K562 (cell line): ENCODE data around the gene THAP11. TPM values are rescaled to one million over a fixed set of nuclear protein-coding genes. Genes with fewer than 3 reads are reported as not detected.
"Not testable (repeated sequence)": the region's sequence is repeated elsewhere in the genome, so short reads cannot be mapped to it uniquely, and the experiment has no call there.

ENCODE experiments used
- ATAC-seq: fragments of 200-7000 bp; cut with Tn5 transposase; 3 replicates; pipeline ENCODE4 v1.9.1; 2020; ENCODE audit warnings: moderate library complexity
- BruUV-seq: library from RNA; stranded (reverse); fragments of 400-500 nt; replicated peaks from 2 replicates; lab custom pipeline; 2021; lab: Mats Ljungman, UMichigan
- CTCF ChIA-PET: fragments of 300-600 bp; formaldehyde crosslinking; extraction: SDS; loops from one replicate; lab custom pipeline; 2021; ENCODE audit warnings: low intra/inter-chr PET ratio; lab: Yijun Ruan, JAX
- POLR2A ChIA-PET: fragments of 300-600, 350-650 bp; sonication (Branson Sonifier 250); formaldehyde crosslinking; extraction: SDS; loops from one replicate; lab custom pipeline; 2021; ENCODE audit warnings: antibody characterized with exemption, inconsistent platforms; lab: Yijun Ruan, JAX
- DNase-seq, 4 experiments: peaks; one replicate each; pipeline versions ENCODE4 v3.0.0 to v3.0.0-alpha.2; 2011 to 2018; ENCODE audit warnings: low spot score in 3 of 4, mixed read lengths in 3 of 4; ENCODE audit errors: extremely low read depth in 1 of 4
- FAIRE-seq: peaks from 2 replicates; lab custom pipeline; 2011; peaks lifted over from hg19 to GRCh38; lab: Jason Lieb, UNC
- H2AFZ ChIP-seq: 2 replicates; pipeline ENCODE4 v1.6.0; 2011; ENCODE audit warnings: low read depth, low read length, control low read depth, inconsistent platforms
- H3K27ac ChIP-seq: fragments of 200-600 bp; 3 replicates; pipeline ENCODE4 v1.8.0; 2011; ENCODE audit warnings: low read depth, mild to moderate bottlenecking, control low read depth, inconsistent platforms, low read length, moderate library complexity, mixed read lengths; ENCODE audit errors: extremely low read depth
- H3K27me3 ChIP-seq, 2 experiments: fragments of 300-600 bp in 1 of 2; 2 replicates in 1 of 2; 3 replicates in 1 of 2; pipeline versions ENCODE4 v1.6.0 to v1.8.0; 2011; ENCODE audit warnings: inconsistent platforms in 2 of 2, low read length in 2 of 2, mild to moderate bottlenecking in 1 of 2, mixed read lengths in 1 of 2, moderate library complexity in 1 of 2; ENCODE audit not compliant: control insufficient read depth in 2 of 2, insufficient read depth in 2 of 2
- H3K36me3 ChIP-seq: fragments of 300-600 bp; 3 replicates; pipeline ENCODE4 v1.8.0; 2011; ENCODE audit warnings: mild to moderate bottlenecking, low read length, inconsistent platforms; ENCODE audit not compliant: control insufficient read depth, insufficient read depth
- H3K4me1 ChIP-seq, 2 experiments: fragments of 200-600 bp in 1 of 2; replicated peaks in 1 of 2; 2 replicates in 1 of 2; 3 replicates in 1 of 2; pipeline versions ENCODE4 v1.5.1 to v1.8.0; 2011; ENCODE audit warnings: inconsistent platforms in 2 of 2, low read length in 2 of 2, mild to moderate bottlenecking in 1 of 2, mixed read lengths in 1 of 2, moderate library complexity in 1 of 2; ENCODE audit not compliant: control insufficient read depth in 2 of 2, insufficient read depth in 2 of 2
- H3K4me2 ChIP-seq: 2 replicates; pipeline ENCODE4 v1.6.1; 2011; ENCODE audit warnings: low read length, control low read depth, inconsistent platforms, mixed read lengths; ENCODE audit not compliant: insufficient read depth
- H3K4me3 ChIP-seq: fragments of 200-600 bp; sonication (generic), shearing (Covaris generic); 2 replicates; pipeline ENCODE4 v1.5.1; 2016; ENCODE audit warnings: control low read depth, inconsistent platforms
- H3K79me2 ChIP-seq: fragments of 200-600 bp; 3 replicates; pipeline ENCODE4 v1.8.0; 2011; ENCODE audit warnings: low read length, inconsistent platforms; ENCODE audit not compliant: control insufficient read depth, insufficient read depth
- H3K9ac ChIP-seq, 2 experiments: 2 replicates each; pipeline versions ENCODE4 v1.6.0 to v1.6.1; 2011; ENCODE audit warnings: low read depth in 2 of 2, low read length in 2 of 2, control low read depth in 1 of 2, inconsistent platforms in 1 of 2, mild to moderate bottlenecking in 1 of 2, mixed read lengths in 1 of 2; ENCODE audit not compliant: insufficient read depth in 1 of 2
- H3K9me1 ChIP-seq: one replicate; pipeline ENCODE4 v1.6.0; 2011; ENCODE audit warnings: inconsistent platforms, mild to moderate bottlenecking, low read length, moderate library complexity; ENCODE audit not compliant: control insufficient read depth, insufficient read depth
- H3K9me3 ChIP-seq: replicated peaks from 2 replicates; pipeline ENCODE4 v1.5.1; 2011; ENCODE audit warnings: low read depth, low read length, inconsistent platforms; ENCODE audit not compliant: control insufficient read depth, insufficient read depth
- H4K20me1 ChIP-seq: replicated peaks from 2 replicates; pipeline ENCODE4 v1.6.1; 2011; ENCODE audit warnings: low read length, inconsistent platforms, mixed read lengths; ENCODE audit not compliant: control insufficient read depth, insufficient read depth
- BHLHE40 ChIP-seq: IDR thresholded peaks from 2 replicates; pipeline ENCODE4 v1.6.1; 2011; ENCODE audit warnings: low read length, improper control_type of control experiment
- HDAC1 ChIP-seq, 2 experiments: fragments of 450-650 bp; IDR thresholded peaks; 2 replicates each; pipeline ENCODE4 v1.6.1; 2016 to 2017; ENCODE audit warnings: inconsistent platforms in 1 of 2, mild to moderate bottlenecking in 1 of 2, moderate library complexity in 1 of 2
- KDM1A ChIP-seq, 2 experiments: fragments of 450-650 bp; IDR thresholded peaks; 2 replicates each; pipeline ENCODE4 v1.6.1; 2016; ENCODE audit warnings: mild to moderate bottlenecking in 2 of 2
- NFIC ChIP-seq: fragments of 450-650 bp; IDR thresholded peaks from 2 replicates; pipeline ENCODE4 v1.6.1; 2017; ENCODE audit warnings: mild to moderate bottlenecking, inconsistent platforms
- POU5F1 ChIP-seq: fragments of 150-350 bp; IDR thresholded peaks from 2 replicates; pipeline ENCODE4 v1.6.1; 2014; ENCODE audit warnings: borderline replicate concordance, low read length, low read depth, mild to moderate bottlenecking; ENCODE audit not compliant: partially characterized antibody
- RBM15 ChIP-seq: fragments of 200-400 bp; formaldehyde crosslinking; IDR thresholded peaks from 2 replicates; pipeline ENCODE4 v1.6.1; 2018; ENCODE audit warnings: mild to moderate bottlenecking, low read length, moderate library complexity; ENCODE audit not compliant: insufficient read depth
- RCOR1 ChIP-seq, 2 experiments: IDR thresholded peaks; 2 replicates each; pipeline ENCODE4 v1.6.1; 2012; ENCODE audit warnings: low read depth in 2 of 2, low read length in 2 of 2, borderline replicate concordance in 1 of 2, improper control_type of control experiment in 1 of 2
- WGBS: fragments of 100-300 bp; shearing (Covaris generic); methylation state at CpG from one replicate; pipeline ENCODE4 v1.1.6; 2016; ENCODE audit warnings: low coverage, mixed read lengths; ENCODE audit not compliant: insufficient coverage; ENCODE audit errors: missing lambda C conversion rate; 5-methylcytosine and 5-hydroxymethylcytosine counted together
- in situ Hi-C: fragments of 300-500 bp; cut with MboI; formaldehyde crosslinking; loops from 4 replicates; pipeline ENCODE4 v1.15.0; 2018; ENCODE audit warnings: inconsistent platforms, mixed read lengths
- intact Hi-C: fragments of 100-400 bp; cut with micrococcal nuclease; formaldehyde crosslinking; loops from 2 replicates; pipeline ENCODE4 v1.14.2; 2022
- polyA plus RNA-seq, 8 experiments: library from polyadenylated mRNA; depleted of rRNA in 4 of 8; stranded (reverse) in 5 of 8; unstranded in 3 of 8; fragments of >200 nt; fragmentation: Nextera tagmentation in 2 of 8; fragmentation: Illumina TruSeq in 1 of 8; extraction: Ambion mirVana in 2 of 8; extraction: Trizol in 1 of 8; gene quantifications; 2 replicates each; pipeline versions ENCODE4 v1.2.1 to v1.2.3, GENCODE V29; 2011 to 2014; ENCODE audit warnings: inconsistent platforms in 1 of 8, missing spikeins in 1 of 8
- total RNA-seq, 7 experiments: library from RNA; depleted of rRNA in 6 of 7; stranded (reverse); fragments of >200 nt in 6 of 7; fragmentation: Illumina TruSeq in 2 of 7; extraction: Trizol in 2 of 7; gene quantifications; 2 replicates each; pipeline versions ENCODE4 v1.2.1 to v1.2.3, GENCODE V29; 2011 to 2021; ENCODE audit warnings: low replicate concordance in 1 of 7
- TF ChIP-seq, protein P1 (sequence below), 2 experiments: fragments of 450-650 bp in 1 of 2; sonication (generic) in 1 of 2; formaldehyde crosslinking in 1 of 2; IDR thresholded peaks in 1 of 2; conservative IDR thresholded peaks in 1 of 2; 2 replicates each; pipeline versions ENCODE4 v1.6.1 to v1.8.1; 2016 to 2023; ENCODE audit warnings: mild to moderate bottlenecking in 2 of 2, moderate library complexity in 2 of 2, inconsistent platforms in 1 of 2, missing genetic modification reagents in 1 of 2
- TF ChIP-seq, protein P2 (sequence below): fragments of 450-650 bp; IDR thresholded peaks from 2 replicates; pipeline ENCODE4 v1.6.1; 2016

THAP11 gene
- total and polyA plus RNA-seq, 9 of the 15 experiments (the other 6 are each of a cell fraction or from before 2014, with no cell fraction given), result 2.4 to 31.6 (median 21.4) TPM

DNA sequence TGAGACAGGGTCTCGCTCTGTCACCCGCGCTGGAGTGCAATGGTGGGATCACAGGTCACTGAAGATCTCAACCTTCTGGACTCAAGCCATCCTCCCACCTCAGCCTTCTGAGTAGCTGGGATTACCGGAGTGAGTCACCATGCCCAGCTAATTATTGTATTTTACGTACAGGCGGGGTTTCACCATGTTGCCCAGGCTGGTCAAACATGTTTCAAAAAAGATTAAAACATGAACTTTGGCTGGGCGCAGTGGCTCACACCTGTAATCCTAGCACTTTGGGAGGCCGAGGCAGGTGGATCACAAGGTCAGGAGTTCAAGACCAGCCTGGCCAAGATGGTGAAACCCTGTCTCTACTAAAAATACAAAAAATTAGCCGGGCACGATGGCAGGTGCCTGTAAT is 4.9 kb upstream of the THAP11 start:
- ATAC-seq, BruUV-seq, intact Hi-C loops, H4K20me1 ChIP-seq, H2AFZ ChIP-seq, H3K36me3 ChIP-seq, H3K27ac ChIP-seq, in situ Hi-C loops, CTCF ChIA-PET, DNase-seq, FAIRE-seq, H3K4me3 ChIP-seq, H3K9me3 ChIP-seq, H3K4me2 ChIP-seq, H3K9me1 ChIP-seq, H3K27me3 ChIP-seq, H3K9ac ChIP-seq: not testable (repeated sequence)
- TF ChIP-seq, protein P1, sequence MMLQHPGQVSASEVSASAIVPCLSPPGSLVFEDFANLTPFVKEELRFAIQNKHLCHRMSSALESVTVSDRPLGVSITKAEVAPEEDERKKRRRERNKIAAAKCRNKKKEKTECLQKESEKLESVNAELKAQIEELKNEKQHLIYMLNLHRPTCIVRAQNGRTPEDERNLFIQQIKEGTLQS (IDR thresholded peaks at IDR 0.05), result 0 out of 2 replicates have a peak, but pooled peaks have one; percentile 11
- TF ChIP-seq, protein P1 (CRISPR knock-in tag; conservative IDR thresholded peaks at IDR 0.05), result not testable (repeated sequence)
- peak; percentile 7; the same call in 1 of the 2 replicates for TF ChIP-seq NFIC
- POLR2A ChIA-PET, result interaction anchor here (0.7 kb wide), 1 partner anchor 20 kb away, joined by 3 read pairs; no protein-coding TSS in a partner anchor
- Histone ChIP-seq H3K4me1 (peaks cover 17 to 30% of the 10 kb centered on the region in 2 experiments; a peak in 4 of 5 replicates), H3K79me2 (peaks cover 14% of the 10 kb centered on the region)
- 72% methylated on average over 10 of the region's 10 CpGs for WGBS

DNA sequence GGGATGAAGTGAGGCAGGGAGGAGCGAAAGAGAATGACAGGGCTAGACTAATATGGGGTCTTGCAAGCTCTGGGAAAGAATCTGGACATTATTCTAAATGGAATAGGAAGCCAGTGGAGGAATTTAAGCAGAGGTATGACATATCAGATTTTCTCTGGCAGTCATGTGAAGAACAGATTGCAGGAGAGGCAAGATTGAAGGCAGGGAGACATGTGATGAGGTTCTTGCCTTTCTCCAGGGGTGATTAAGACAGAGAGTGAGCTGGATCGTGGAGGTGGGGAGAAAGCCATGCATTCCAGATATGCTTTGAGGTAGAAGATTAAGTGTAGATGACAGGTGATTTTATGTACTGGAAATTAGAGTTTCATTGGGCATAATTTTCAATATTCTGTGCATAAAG is 4.3 kb upstream of the THAP11 start:
- TF ChIP-seq RBM15 (no peak), HDAC1 (IDR thresholded peaks at IDR 0.05) (peak in 1 of 2 experiments; percentile 60; a peak in 2 of 4 replicates), KDM1A (IDR thresholded peaks at IDR 0.05) (peak; percentile 75 to 80), BHLHE40 (peak; percentile 18; the same call in 1 of the 2 replicates), RCOR1 (IDR thresholded peaks at IDR 0.05; ENCODE audit: borderline replicate concordance in 1 of 2, low read depth in 2 of 2, low read length in 2 of 2) (peak in 1 of 2 experiments; percentile 79; a peak in 1 of 4 replicates), POU5F1 (no peak)
- TF ChIP-seq, protein P2, sequence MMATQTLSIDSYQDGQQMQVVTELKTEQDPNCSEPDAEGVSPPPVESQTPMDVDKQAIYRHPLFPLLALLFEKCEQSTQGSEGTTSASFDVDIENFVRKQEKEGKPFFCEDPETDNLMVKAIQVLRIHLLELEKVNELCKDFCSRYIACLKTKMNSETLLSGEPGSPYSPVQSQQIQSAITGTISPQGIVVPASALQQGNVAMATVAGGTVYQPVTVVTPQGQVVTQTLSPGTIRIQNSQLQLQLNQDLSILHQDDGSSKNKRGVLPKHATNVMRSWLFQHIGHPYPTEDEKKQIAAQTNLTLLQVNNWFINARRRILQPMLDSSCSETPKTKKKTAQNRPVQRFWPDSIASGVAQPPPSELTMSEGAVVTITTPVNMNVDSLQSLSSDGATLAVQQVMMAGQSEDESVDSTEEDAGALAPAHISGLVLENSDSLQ, result 0 out of 2 replicates have a peak, but pooled peaks have one; percentile 12
- TF ChIP-seq, all 486 proteins: peak for 5
- 50% methylated on average over 2 of the region's 2 CpGs for WGBS
- Histone ChIP-seq H3K9me3 (no peaks in the 10 kb centered on the region), H3K36me3 (no peaks in the 10 kb centered on the region), H3K4me3 (no peak overlapping the region), H3K27ac (no peak overlapping the region), H3K27me3 (no peaks in the 10 kb centered on the region), H3K79me2 (peaks cover 15% of the 10 kb centered on the region), H4K20me1 (no peaks in the 10 kb centered on the region), H3K4me1 (peaks cover 13 to 32% of the 10 kb centered on the region in 2 experiments; a peak in 4 of 5 replicates), H3K9me1 (no peaks in the 10 kb centered on the region), H2AFZ (no peak overlapping the region), H3K9ac (no peak overlapping the region), H3K4me2 (no peak overlapping the region)
- no TSS peak for BruUV-seq
- no peak for DNase-seq
- FAIRE-seq, result no peak
- intact Hi-C loops, result no loop called here
- CTCF ChIA-PET, result no interaction called here
- no peak for ATAC-seq
- POLR2A ChIA-PET, result interaction anchor here (0.7 kb wide), 1 partner anchor 21 kb away, joined by 3 read pairs; no protein-coding TSS in a partner anchor
- in situ Hi-C loops, result no loop called here
